Right renal cortex interstitium (tissue), 3 donors: Measurements from ENCODE around the gene CARMIL1. TPM values are rescaled to one million over a fixed set of nuclear protein-coding genes. Genes with fewer than 3 reads are reported as not detected.
"Not testable (repeated sequence)": the region's sequence is repeated elsewhere in the genome, so short reads cannot be mapped to it uniquely, and the experiment has no call there.

Experiments
- DNase-seq, 3 donors: peaks; one replicate each; pipeline ENCODE4 v3.0.0-alpha.2; 2013; ENCODE audit warnings: low read depth in 3 of 3, low spot score in 2 of 3
- polyA plus RNA-seq, 3 donors: library from polyadenylated mRNA; unstranded; fragments of 120-200 nt; gene quantifications; one replicate each; pipeline ENCODE4 v1.2.1, GENCODE V29; 2013; ENCODE audit not compliant: insufficient read length in 3 of 3

The CARMIL1 gene
- polyA plus RNA-seq, 3 donors: 106 to 113 (median 109) TPM

DNA sequence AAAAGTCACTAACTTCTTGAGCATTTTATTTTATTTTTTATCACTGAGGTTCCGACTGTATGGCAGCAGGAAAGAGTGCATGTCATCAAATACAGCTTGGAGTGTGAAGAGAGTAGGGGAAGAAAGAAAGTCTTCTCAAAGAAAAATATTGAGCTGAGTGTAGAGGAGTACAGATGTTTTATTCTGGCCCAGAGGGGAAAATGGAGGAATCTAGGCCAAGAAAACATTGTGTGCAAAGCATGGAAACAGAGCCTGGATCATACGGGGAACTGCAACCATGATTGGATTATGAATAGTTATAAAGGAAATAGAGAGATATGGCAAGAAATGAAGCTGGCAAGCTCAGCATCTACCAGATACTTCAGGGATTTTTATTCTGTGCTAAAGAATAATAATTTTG is 268.6 kb downstream of the CARMIL1 start:
- DNase-seq: no peak

DNA sequence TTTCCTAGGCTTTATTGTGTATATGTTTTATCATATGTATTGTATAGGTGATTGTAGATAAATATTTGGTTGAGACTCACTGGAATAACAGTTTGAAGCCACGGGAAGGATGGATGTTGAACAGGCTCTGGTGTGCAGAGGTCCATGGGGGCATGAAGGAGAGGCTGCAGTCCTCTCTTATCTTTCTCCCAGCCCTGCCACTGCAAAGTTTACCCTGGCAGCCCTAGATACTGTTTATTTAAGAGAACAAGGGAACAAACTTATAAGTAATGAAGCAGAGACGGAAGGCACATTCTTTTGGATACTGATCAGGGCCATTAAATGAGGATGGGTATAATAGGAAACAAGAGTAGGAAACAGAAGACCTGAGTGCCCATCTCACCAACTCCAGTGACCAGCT is 269.3 kb downstream of the CARMIL1 start:
- DNase-seq: no peak

DNA sequence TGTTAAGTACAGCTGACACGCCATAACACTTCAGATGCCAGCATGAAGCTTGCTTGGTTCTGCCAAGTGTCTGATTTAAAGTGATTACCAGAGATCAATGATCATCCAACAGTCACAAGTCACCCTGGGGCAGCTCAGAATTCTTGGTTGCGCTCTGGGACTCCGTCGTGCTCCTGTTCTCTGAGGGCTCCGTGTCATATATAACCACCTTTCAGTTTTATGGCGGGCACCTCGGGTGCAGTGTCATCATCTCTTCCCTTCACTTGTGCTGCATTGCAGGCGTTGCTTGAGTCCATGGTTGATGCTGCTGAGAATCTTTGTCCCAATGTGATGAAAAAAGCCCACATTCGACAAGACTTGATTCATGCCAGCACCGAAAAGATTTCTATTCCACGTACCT is 271.5 kb downstream of the CARMIL1 start:
- DNase-seq: no peak

DNA sequence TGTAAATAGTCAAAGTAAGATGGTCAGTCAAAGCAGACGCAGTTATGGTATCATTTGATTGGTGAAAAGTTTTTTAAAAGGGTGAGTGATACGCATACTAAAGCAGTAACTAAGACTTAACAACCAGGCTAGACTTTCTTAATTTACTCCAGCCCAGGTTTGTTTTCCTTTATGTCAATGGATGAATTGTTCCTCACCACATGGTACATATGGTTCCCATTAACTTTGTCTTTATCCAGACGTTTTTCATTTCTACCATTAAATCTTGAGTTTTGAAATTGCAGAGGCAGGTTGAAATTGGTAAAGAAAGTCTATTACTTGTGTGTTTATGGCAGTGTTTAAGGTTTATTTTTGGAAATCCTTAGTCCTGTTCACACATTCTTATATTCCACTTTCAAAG is 274.3 kb downstream of the CARMIL1 start:
- no peak for DNase-seq

DNA sequence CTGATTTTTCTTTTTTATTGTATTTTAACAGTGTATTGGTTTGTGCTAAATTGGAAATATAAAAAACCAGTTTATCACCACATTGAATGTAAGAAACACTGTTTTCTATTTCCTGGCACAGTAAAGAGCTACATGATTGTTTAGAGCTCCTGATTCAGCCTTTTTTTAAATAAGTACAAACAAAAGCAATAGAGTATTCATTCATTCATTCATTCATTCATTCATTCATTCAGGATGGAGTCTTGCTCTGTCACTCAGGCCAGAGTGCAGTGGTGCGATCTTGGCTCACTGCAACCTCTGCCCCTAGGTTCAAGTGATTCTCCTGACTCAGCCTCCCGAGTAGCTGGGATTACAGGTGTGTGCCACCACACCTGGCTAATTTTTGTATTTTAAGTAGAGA is 276.0 kb downstream of the CARMIL1 start:
- no peak for DNase-seq

DNA sequence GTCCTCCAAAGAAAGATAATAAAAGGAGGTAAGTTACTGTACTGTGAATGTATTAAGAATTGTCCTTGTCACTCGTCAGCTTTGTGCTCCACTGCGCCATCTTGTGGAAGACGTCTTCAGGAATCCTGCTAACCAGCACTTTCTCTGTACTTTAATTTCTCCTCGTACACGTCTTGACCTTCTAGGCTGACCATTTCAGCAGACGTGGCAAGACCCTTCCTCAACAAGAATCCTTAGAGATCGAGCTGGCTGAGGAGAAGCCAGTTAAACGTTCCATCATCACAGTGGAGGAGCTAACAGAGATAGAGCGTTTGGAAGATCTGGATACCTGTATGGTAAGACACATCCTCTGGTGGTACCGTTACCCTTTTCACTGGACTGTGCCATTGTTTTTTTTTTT is 277.3 kb downstream of the CARMIL1 start:
- DNase-seq: peak; percentile 54 to 57 (median 56)

DNA sequence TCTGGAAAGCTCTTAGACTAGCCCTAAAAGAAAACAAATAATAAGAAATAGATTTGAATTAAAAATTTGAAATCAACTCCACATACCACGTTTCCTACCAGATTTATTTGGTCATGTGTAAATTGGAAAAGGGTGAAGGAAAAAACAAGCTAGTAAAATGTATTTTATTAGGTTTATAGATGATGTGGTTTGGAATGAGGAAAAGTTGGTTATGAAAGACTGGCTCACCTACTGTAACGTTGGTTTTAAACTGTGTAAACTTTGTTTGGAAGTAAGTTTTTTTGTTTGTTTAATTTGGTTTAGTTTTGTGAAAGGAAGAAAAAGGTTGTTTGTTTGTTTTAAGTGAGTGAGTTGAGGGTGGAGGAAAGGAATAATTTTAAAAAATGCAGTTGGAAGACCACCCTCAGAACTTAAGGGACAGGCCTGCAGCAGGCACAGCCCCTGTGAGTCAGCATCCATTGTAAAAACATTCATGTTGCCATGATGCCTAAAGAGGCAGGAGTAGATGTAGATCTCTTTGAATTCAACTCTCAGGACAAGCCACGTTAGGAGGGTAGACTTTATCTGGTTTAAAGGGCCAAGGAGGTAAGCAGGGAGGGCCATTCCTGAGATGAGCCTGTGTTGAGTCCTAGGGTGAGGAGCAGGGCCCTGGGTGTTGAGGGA is 279.1 kb downstream of the CARMIL1 start:
- DNase-seq: no peak

DNA sequence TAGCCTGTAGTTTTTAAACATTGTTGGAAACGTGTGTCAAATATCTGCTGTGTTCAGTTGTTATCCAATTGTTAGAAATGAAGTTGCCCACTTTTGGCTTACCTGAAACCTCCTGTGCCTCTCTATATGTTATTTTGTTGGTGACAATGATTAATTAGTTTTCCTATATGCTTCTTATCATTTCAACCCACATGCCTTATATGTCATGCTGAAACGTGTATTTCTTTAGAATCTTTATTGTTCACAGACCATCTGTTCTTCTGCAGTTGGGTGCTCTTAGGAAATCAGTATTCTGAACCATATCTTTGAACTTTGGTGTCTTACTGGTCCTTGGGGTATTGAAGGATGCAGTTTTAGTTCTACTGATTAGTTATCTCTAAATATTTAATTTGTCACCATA is 281.7 kb downstream of the CARMIL1 start:
- DNase-seq: no peak

DNA sequence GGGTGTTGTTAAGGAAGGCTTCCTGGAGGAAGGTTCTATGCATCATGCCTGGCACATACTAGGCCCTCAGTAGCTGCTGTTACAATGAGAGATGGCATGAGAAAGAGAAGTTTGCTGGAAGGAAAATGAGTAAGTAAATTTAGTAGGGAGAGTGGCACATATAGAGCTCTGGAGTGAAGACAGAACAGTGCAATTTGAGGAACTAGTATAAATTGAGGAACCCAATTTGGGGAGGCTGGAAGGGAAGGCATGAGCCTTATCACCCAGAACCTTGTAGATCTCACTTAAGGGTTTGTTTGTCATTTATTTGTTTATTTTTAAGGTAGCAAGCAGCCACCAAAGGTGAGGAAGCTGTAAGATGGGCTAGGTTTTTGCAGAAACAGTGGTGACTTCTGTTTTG is 285.8 kb downstream of the CARMIL1 start:
- no peak for DNase-seq

DNA sequence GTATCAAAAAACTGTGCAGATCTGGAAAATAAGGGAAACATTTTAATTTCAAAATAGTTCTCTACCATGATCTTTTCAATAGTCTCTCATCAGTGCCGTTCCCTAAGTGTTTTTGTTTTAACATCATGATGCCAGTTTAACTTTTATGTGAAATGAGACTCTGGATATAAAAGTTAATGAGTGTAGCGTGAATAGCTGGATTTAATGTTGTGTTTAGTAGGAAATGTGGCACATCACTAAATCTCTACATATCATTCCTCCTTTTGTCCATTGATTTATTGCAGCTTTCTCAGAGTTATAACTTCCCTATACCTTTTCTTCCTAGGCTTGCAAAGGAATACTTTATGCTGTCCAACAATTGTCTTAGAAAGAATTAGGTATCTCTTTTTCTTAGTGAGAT is 291.4 kb downstream of the CARMIL1 start:
- DNase-seq: peak in 1 of 3 donors; percentile 12

DNA sequence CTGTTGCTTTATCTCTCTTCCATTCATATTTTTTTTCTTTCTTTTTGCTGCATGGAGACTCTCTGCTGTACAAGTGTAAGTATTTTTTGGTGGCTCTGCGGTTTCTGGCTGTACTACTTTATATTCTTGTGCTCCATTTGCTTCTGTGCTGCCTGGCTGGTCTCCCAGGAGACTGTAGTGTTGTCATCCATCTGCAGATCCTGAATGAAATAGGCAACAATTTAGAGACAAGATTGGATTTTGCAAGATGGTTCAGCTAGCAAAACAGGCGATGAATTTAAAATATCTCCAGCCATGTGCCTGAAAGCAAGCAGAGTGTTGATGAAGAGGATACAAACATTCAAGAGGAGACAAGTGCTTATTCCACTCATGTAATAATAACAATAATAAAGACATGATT is 297.7 kb downstream of the CARMIL1 start:
- DNase-seq: no peak

DNA sequence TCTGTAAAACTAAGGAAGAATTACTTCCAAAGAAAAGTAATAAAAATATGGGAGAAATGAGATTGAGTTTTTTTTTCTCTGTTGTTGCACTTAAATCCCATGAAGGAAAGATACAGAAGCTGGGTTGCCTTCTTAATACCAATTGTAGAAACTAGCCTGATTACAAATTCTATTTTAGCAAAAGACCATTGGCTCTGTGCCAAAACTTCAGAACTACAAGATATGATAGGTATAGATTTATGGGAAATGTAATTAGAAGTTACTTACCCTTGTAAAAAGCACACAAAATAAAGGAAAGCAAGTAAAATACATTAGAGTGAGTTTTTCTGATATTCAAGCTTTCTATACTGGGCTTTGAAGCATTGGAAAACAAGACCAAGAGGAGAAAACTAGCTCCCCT is 299.4 kb downstream of the CARMIL1 start:
- no peak for DNase-seq

DNA sequence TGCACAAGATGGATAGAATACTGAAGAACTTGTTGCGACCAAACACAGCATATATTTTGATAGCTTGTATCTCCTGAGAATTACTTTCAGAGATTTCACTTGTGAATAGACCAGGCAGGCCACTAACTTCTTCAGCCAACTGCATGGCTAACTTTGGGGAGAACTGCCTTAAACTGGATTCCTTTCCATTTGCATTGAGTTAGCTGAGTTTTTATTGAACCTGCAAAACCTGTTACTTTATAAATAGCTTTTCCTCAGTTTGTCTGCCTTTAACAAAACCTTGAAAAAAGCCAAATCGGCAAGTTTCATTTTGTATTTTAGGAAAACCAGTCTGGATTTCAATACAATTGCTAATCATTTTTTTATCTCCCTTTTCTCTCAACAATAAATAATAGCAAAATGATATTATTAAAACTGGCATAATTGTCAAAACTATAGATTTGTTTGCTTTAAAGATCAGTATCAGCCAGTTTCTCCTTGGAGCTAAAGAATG is 300.3 kb downstream of the CARMIL1 start:
- no peak for DNase-seq

DNA sequence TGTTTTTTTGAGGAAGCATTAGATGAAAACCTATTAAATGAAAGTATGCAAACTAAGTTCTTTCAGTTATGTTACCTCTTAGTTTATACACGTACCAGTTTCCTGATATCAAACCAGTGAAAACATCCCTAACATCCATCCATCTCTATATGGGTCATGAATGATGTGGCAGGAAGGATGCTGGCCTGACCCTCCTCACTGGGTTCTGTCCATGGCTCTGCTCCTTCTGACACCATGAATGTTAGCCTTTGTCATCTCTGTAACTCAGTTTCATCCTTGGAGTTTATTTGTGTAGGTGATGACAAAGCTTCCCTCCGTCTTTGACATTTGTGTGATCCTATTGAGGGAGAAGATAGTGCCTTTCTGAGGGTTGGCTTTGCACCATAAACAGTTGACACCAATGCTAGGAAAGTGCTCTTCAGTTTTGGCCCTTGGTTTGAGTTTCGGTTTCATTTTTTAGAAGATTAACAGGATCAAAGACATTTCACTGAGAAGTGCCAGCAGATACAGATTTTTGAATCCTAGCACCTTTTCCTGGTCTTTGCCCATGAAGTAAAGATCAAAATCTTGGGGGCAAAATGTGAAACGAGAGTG is 300.8 kb downstream of the CARMIL1 start:
- no peak for DNase-seq

DNA sequence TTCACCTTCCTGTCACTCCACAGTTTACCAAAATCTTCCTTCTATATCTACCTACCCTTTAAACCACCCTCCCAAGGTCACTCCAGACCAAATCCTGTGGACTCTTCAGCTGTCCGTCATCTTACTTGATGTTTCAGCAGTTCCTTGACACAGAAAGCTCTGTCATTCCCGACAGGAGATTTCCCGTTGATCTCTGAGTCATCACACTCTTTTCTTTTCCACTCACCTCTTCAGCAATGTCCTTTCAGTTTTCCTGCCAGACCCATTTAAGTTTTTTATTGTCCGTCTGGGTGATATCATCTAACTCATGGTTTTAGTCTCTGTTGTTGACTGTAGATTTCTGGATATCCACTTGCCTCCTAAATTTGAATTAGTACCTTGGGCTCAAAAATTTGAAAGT is 302.9 kb downstream of the CARMIL1 start:
- no peak for DNase-seq

DNA sequence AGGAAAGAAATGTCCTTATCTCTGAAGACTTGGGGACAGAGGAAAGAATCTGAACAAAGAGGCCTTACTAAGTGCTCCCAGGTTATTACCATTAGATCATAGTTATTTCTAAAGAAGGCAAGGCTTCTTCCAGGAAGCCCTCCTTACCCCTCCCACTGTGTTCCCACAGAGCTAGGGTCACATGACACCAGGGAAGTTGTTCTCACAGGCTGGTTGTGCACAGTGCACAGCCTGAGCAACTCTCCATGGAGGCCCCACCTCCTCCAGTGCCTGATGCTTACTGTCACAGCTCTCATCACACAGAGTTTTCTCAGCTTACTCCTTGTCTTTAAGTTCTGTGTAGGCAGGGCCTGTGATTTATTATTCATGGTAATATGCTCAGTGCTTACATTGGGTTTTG is 303.9 kb downstream of the CARMIL1 start:
- DNase-seq: no peak

DNA sequence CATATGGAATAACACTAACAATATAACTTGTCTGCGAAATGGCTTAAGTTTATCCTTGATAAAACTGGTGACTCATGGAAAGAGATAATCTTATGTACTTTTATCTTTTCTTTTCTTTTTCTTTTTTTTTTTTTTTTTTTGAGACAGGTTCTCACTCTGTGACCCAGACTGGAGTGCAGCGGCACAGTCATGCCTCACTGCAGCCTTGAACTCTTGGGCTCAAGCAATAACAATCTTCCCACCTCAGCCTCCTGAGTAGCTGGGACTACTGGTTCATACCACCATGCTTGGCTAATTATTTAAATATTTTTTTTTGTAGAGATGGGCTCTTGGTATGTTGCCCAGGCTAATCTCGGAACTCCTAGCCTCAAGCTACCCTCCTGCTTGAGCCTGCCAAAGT is 304.7 kb downstream of the CARMIL1 start:
- DNase-seq: no peak

DNA sequence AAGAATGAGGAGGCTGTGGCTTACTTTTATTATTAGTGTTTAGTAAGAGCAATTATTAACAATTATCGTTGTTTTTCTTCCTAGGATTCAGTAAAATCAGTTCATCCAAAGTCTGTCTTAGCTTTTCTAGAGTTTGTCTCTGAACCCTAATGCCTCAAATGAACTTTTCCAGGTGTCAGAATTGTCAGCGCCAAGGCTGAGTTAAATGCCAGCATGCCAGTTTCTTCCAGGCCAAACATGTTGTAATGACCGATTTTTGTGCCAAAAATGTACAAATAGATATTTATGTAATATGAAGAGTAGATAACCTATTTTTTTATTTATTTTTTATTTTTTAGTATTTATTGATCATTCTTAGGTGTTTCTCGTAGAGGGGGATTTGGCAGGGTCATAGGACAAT is 306.1 kb downstream of the CARMIL1 start:
- DNase-seq: no peak

DNA sequence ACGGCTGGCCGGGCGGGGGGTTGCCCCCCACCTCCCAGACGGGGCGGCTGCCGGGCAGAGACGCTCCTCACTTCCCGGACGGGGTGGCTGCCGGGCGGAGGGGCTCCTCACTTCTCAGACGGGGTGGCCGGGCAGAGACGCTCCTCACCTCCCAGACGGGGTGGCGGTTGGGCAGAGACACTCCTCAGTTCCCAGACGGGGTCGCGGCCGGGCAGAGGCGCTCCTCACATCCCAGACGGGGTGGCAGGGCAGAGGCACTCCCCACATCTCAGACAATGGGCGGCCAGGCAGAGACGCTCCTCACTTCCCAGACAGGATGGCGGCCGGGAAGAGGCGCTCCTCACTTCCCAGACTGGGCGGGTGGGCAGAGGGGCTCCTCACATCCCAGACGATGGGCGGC is 306.9 kb downstream of the CARMIL1 start:
- DNase-seq: not testable (repeated sequence)

DNA sequence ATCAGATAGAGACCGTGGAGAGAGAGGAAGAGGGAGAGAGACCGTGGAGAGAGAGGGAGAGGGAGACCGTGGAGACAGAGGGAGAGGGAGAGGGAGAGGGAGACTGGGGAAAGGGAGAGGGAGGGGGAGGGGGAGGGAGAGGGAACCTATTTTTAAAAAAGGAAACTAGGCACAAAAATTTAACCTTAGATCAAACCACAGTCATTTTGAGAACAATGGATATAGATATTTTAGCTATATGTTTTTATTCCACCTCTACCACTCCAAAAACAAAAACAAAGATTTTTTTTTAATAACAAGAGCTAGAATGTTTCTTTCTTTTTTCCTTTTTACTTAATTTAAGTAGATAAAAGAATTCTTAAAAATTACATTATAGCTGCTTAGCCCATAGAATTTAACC is 307.8 kb downstream of the CARMIL1 start:
- DNase-seq: no peak

DNA sequence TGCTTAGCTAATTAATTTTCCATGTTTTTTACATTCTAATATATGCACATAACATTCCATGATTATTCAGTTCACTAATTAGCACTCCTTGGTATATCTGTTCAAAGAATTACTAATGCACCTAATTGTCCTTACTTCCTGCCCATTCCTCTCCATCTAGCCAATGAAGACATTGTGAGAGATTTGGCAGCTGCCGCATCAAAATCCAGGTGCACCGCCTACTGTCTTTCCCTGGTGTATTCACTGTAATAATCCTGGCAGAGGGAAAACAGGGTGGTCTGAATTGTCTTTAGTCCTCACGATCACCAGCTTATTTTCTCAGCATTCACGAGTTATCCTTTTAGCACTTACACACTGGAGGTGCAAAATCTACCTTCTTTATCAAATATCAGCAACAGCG is 311.8 kb downstream of the CARMIL1 start:
- DNase-seq: no peak

DNA sequence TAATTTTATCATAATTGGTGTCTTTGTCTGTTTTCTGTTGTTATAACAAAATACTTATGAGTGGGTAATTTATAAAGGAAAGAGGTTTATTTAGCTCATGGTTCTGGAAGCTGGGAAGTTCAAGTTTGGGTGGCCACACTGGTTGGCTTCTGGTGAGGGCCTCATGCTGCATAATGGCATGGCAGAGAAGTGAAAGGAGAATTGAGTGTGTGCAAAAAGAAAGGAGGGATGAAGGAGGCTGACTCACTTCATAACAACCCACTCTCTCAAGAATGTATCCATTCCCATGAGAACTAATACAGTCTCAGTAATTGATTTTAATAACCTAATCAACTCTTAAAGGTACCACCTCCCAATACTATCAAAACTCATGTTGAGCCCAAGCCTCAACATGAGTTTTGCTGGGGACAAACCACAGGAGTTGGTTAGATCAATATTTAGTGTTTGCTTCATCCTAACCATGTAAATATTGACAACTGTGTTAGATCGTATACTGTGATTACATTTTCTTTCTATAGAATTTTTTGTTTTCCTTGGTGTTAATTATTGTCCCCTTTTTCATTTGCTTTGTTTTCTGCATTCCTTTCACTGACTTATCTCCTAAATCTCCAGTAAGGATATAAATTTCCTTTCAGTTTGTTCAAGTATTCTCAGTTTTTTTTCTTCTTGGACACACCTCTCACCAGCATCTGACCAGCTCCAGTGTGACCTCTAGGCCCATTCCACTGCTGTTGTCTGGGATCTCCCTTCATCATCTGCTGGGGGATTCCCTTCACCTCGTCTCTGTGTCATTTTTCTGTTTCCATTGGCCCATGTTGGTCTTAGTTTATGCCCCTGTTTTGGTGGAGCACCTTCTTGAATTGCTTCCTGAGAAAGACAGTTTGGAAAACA is 318.0 kb downstream of the CARMIL1 start:
- no peak for DNase-seq
